ENCODE measurements around the gene TM4SF18. TPM values are rescaled to one million over a fixed set of nuclear protein-coding genes. Genes with fewer than 3 reads are reported as not detected.

The TM4SF18 gene
- total RNA-seq, 1 experiment from 2014 or later = 9.8 TPM

DNA sequence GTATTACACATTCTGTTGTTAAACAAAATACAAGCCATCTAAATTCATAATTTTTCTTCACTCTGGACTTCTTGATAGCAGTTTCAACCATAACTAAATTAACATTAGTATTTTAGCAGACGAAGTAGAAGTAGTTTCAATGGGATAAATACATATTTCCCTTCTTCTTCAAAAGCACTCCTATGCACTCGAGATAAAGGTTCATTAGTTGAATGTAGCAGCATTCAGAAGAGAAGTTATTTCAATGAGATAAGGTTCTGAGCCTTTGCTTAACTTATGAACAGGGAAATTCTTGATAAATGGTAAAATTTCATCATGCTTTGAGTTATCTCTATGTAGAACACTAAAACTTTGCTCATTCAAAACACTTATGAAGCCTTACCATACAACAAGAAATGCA is 11.8 kb downstream of the TM4SF18 start:
- no peak overlapping the region for H3K23ac ChIP-seq (ENCODE audit: insufficient read length, low read depth, low read length)
- no peak overlapping the region for H4K5ac ChIP-seq (ENCODE audit: insufficient read length, low read depth, low read length)
- peaks cover 5 to 10% of the 10 kb centered on the region in 2 experiments for H3K4me1 Mint-ChIP-seq

More for the DNA sequence above, 11.8 kb downstream of the TM4SF18 start:
- Histone ChIP-seq H3K9me3 (ENCODE audit: control insufficient read depth, low read depth, low read length) (no peaks in the 10 kb centered on the region), H3T11ph (ENCODE audit: low read length) (no peak overlapping the region), H3K4me2 (ENCODE audit: insufficient read depth, insufficient read length, low read length) (no peak overlapping the region), H3K9ac (ENCODE audit: extremely low read depth, insufficient read length, low read length) (no peak overlapping the region), H3K4me1 (ENCODE audit: insufficient read depth, low read length) (peaks cover 4% of the 10 kb centered on the region), H3K27me3 (ENCODE audit: insufficient read depth, low read length) (no peaks in the 10 kb centered on the region), H3K23me2 (ENCODE audit: insufficient read length, low read depth, low read length, poor library complexity, severe bottlenecking) (no peaks in the 10 kb centered on the region), H4K20me1 (ENCODE audit: control insufficient read depth, insufficient read depth, insufficient read length) (no peaks in the 10 kb centered on the region), H2BK12ac (ENCODE audit: insufficient read length, low read depth, low read length) (no peak overlapping the region), H3K4ac (ENCODE audit: low read depth, low read length) (no peak overlapping the region), H3K79me1 (ENCODE audit: insufficient read depth, low read depth, low read length, poor library complexity, severe bottlenecking) (no peaks in the 10 kb centered on the region), H3K14ac (ENCODE audit: insufficient read depth, low read length) (no peak overlapping the region), H2BK15ac (ENCODE audit: low read depth, low read length) (no peak overlapping the region), H2BK20ac (ENCODE audit: low read depth, low read length, poor library complexity, severe bottlenecking) (no peak overlapping the region), H3K18ac (ENCODE audit: insufficient read length, low read depth, low read length) (no peak overlapping the region), H3K27ac (ENCODE audit: insufficient read length, low read depth, low read length) (no peak overlapping the region), H2BK5ac (ENCODE audit: insufficient read length, low read length) (no peak overlapping the region), H2AK5ac (ENCODE audit: insufficient read length, low read length) (no peak overlapping the region), H4K91ac (ENCODE audit: insufficient read length, low read depth, low read length) (no peak overlapping the region), H3K79me2 (ENCODE audit: insufficient read depth, low read length) (no peaks in the 10 kb centered on the region; the same call in 1 of the 2 replicates), H3K56ac (ENCODE audit: insufficient read length, low read depth, low read length) (no peak overlapping the region), H2BK120ac (ENCODE audit: low read depth, low read length, poor library complexity, severe bottlenecking) (no peak overlapping the region), H4K8ac (replicated peaks; ENCODE audit: insufficient read length, low read depth, low read length) (no peak overlapping the region), H2AFZ (ENCODE audit: low read length) (no peak overlapping the region)
- Mint-ChIP-seq H3K27ac (no peak overlapping the region), H3K9me3 (no peaks in the 10 kb centered on the region), H3K27me3 (ENCODE audit: low read depth) (no peaks in the 10 kb centered on the region), H3K4me3 (no peak overlapping the region), H3K36me3 (ENCODE audit: insufficient read depth in 1 of 3, low read depth in 3 of 3) (peaks cover 0 to 15% (median 2%) of the 10 kb centered on the region in 3 experiments; a peak in 3 of 7 replicates)
- no peak for DNase-seq
- TF ChIP-seq, protein P1, sequence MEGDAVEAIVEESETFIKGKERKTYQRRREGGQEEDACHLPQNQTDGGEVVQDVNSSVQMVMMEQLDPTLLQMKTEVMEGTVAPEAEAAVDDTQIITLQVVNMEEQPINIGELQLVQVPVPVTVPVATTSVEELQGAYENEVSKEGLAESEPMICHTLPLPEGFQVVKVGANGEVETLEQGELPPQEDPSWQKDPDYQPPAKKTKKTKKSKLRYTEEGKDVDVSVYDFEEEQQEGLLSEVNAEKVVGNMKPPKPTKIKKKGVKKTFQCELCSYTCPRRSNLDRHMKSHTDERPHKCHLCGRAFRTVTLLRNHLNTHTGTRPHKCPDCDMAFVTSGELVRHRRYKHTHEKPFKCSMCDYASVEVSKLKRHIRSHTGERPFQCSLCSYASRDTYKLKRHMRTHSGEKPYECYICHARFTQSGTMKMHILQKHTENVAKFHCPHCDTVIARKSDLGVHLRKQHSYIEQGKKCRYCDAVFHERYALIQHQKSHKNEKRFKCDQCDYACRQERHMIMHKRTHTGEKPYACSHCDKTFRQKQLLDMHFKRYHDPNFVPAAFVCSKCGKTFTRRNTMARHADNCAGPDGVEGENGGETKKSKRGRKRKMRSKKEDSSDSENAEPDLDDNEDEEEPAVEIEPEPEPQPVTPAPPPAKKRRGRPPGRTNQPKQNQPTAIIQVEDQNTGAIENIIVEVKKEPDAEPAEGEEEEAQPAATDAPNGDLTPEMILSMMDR (conservative IDR thresholded peaks at IDR 0.05) = no peak
- WGBS (ENCODE audit: extremely low coverage, insufficient read length, low lambda C conversion rate) = no CpG with 5 or more reads among the region's 2 CpGs

Data from H9 (cell line).